GM12865 (cell line): ENCODE data around the gene HOXB8.

ENCODE experiments used
- DNase-seq: peaks from one replicate; pipeline ENCODE4 v3.0.0; 2010; ENCODE audit warnings: low read depth
- H3K4me3 ChIP-seq: 2 replicates; pipeline ENCODE4 v1.5.1; 2011; ENCODE audit warnings: mild to moderate bottlenecking, low read depth, low read length, control low read depth
- TF ChIP-seq, protein P1 (sequence below): IDR thresholded peaks from 2 replicates; pipeline ENCODE4 v1.5.1; 2011; ENCODE audit warnings: low read length, control low read depth, low read depth, inconsistent platforms; ENCODE audit not compliant: insufficient read depth; ENCODE audit errors: missing control alignments

Gene HOXB8

GRCh38 chr17:48636177-48637018 lies 21.3 kb upstream of the HOXB8 start:
- DNase-seq, result peak; percentile 77
- TF ChIP-seq, protein P1, sequence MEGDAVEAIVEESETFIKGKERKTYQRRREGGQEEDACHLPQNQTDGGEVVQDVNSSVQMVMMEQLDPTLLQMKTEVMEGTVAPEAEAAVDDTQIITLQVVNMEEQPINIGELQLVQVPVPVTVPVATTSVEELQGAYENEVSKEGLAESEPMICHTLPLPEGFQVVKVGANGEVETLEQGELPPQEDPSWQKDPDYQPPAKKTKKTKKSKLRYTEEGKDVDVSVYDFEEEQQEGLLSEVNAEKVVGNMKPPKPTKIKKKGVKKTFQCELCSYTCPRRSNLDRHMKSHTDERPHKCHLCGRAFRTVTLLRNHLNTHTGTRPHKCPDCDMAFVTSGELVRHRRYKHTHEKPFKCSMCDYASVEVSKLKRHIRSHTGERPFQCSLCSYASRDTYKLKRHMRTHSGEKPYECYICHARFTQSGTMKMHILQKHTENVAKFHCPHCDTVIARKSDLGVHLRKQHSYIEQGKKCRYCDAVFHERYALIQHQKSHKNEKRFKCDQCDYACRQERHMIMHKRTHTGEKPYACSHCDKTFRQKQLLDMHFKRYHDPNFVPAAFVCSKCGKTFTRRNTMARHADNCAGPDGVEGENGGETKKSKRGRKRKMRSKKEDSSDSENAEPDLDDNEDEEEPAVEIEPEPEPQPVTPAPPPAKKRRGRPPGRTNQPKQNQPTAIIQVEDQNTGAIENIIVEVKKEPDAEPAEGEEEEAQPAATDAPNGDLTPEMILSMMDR, result peak; percentile 69
- no peak overlapping the region for H3K4me3 ChIP-seq

- H3K4me3 ChIP-seq, result no peak overlapping the region
- no peak for DNase-seq
- TF ChIP-seq, protein P1, result no peak
These were observed 19.6 kb upstream of the HOXB8 start for GRCh38 chr17:48634493-48635208.

- no peak overlapping the region for H3K4me3 ChIP-seq
- TF ChIP-seq, protein P1, result no peak
These were observed 18.2 kb upstream of the HOXB8 start for GRCh38 chr17:48633266-48633677.

GRCh38 chr17:48632579-48633265 lies 17.6 kb upstream of the HOXB8 start:
- H3K4me3 ChIP-seq, result no peak overlapping the region
- DNase-seq, result no peak
- TF ChIP-seq, protein P1, result no peak

More at GRCh38 chr17:48633266-48633677, 18.2 kb upstream of the HOXB8 start:
- no peak for DNase-seq

GRCh38 chr17:48631693-48632578 lies 16.8 kb upstream of the HOXB8 start:
- no peak overlapping the region for H3K4me3 ChIP-seq
- DNase-seq, result peak; percentile 81
- TF ChIP-seq, protein P1, result no peak

DNA sequence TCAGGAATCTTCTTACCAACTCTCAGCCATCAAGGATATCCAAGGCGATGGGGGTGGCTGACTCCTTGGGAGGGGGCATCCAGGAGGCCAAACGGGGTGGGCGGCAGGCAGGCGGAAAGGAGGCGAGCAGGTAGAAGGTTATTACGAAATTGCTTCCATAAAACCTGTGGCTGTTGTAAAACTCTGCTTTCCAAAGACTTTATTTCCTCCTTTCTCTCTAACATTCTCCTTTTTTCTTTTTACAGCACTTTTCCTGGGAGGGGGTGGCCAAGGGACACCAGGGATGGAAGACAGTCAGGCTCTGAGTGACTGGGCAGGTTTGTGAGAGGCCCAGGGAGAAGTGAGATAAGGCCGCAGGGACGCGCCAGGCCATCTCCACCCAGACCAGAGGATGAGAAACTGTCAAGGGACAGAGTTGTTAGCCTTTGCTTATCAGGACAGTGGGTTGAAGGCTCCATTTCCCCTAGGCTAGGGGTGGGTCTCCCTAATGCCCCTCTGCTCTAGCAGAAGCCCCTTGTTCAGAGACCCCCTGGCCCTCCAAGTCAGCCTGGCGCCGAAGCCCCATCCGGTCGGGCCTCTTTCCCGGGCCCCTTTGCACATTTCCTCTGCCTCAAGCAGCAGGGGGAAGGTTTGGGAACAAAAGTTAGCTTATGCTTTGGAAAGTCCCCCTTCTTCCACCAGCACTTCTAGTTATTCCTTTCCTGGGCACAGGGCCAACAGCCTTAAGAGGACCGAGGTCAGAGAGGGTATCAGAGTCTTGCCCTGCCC lies 16.0 kb upstream of the HOXB8 start:
- no peak overlapping the region for H3K4me3 ChIP-seq
- TF ChIP-seq, protein P1, result no peak
- peak; percentile 25 for DNase-seq
